HL-60/S4 treated with retinoic acid at 250 ng/mL for 4 days and 3 days (cell line): ENCODE measurements around the gene FADS2.

ENCODE experiments used
- in situ Hi-C: fragments of 300-500 bp; cut with MboI; formaldehyde crosslinking; loops from 2 replicates; pipeline ENCODE4 v1.7.0; 2022; ENCODE audit warnings: low sequenced_read_pairs

Gene FADS2

GRCh38 chr11:61916737-61917333, 88.7 kb downstream of the FADS2 start:
- in situ Hi-C loops = no loop called here
